Measurements from ENCODE around the gene TGIF2. TPM values are rescaled to one million over a fixed set of nuclear protein-coding genes. Genes with fewer than 3 reads are reported as not detected.

Gene TGIF2
- total and polyA plus RNA-seq, 9 of the 15 experiments (the other 6 are each of a cell fraction or from before 2014, with no cell fraction given), result 6.8 to 27.8 (median 15.7) TPM

DNA sequence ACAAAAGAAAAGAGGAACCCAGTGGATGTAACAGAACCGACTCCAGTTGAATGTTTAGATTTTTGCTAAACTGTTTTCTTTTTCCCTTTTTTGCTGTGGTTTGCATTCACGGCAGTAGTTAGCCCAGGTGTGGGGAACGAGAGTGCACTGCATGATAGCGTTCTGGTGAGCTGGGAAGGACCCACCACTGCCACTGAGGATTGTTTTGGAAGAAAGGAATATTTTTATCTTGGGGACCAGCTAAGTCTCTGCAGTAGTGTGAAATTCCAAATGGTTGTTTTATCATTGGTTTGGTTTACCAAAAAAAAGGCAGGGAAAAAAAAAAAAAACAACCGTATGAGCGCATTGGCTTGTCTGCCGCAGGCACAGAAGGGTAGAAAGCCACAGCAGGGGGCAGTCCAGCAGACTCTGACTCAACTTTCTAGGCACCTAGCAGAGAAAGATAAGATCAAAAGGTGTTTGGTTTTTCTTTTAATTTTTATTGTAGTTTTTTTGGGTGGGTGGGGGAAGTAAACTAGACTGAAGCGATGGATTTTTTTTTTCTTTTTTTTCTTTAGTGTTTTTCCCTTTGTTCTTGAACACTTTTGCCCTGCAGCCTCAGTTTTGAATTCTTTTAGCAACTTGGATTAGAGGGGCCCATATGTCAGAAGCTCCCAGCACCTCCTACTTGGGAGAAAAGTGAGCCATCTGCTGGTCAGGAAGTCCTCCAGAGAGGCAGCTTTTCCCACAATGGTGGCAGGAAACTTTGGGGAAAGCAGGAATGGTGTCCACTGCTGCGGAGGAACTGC, 18.7 kb downstream of the TGIF2 start (continued):
- TF ChIP-seq, protein P1, sequence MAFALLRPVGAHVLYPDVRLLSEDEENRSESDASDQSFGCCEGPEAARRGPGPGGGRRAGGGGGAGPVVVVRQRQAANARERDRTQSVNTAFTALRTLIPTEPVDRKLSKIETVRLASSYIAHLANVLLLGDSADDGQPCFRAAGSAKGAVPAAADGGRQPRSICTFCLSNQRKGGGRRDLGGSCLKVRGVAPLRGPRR (CRISPR knock-in tag; IDR thresholded peaks at IDR 0.05), result no peak
- no peak for TF ChIP-seq CEBPG (CRISPR knock-in tag; IDR thresholded peaks at IDR 0.05)
- TF ChIP-seq CEBPG (tag; conservative IDR thresholded peaks at IDR 0.05 in 1 of 2, IDR thresholded peaks at IDR 0.05 in 1 of 2), result no peak
- no peak for TF ChIP-seq FOXK2 (conservative IDR thresholded peaks at IDR 0.05 in 1 of 2, IDR thresholded peaks at IDR 0.05 in 1 of 2; ENCODE audit: low read depth in 2 of 2)
- TF ChIP-seq RBM39 (optimal IDR thresholded peaks at IDR 0.05; ENCODE audit: low read depth, low read length), result no peak
- TF ChIP-seq HDAC8 (tag; IDR thresholded peaks at IDR 0.05), result no peak
- TF ChIP-seq NFE2 (IDR thresholded peaks at IDR 0.05; ENCODE audit: low read depth), result no peak
- TF ChIP-seq ETV6 (IDR thresholded peaks at IDR 0.05; ENCODE audit: borderline replicate concordance in 1 of 2, low read depth in 2 of 2, low read length in 1 of 2), result no peak
- TF ChIP-seq ETV6 (CRISPR knock-in tag; IDR thresholded peaks at IDR 0.05; ENCODE audit: borderline replicate concordance), result no peak
- TF ChIP-seq POLR2H (tag; IDR thresholded peaks at IDR 0.05; ENCODE audit: low read depth), result no peak
- peak; percentile 54; the same call in 1 of the 2 replicates for TF ChIP-seq SPI1 (IDR thresholded peaks at IDR 0.05; ENCODE audit: borderline replicate concordance, low read depth, low read length)
- no peak for TF ChIP-seq ZNF431 (CRISPR knock-in tag; IDR thresholded peaks at IDR 0.05)
- TF ChIP-seq, protein P2, sequence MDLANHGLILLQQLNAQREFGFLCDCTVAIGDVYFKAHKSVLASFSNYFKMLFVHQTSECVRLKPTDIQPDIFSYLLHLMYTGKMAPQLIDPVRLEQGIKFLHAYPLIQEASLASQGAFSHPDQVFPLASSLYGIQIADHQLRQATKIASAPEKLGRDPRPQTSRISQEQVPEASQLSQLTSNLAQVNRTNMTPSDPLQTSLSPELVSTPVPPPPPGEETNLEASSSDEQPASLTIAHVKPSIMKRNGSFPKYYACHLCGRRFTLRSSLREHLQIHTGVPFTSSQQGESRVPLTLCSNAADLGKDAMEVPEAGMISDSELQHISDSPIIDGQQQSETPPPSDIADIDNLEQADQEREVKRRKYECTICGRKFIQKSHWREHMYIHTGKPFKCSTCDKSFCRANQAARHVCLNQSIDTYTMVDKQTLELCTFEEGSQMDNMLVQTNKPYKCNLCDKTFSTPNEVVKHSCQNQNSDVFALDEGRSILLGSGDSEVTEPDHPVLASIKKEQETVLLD (IDR thresholded peaks at IDR 0.05), result peak; percentile 33; the same call in 1 of the 2 replicates
- no peak for TF ChIP-seq CBX5 (IDR thresholded peaks at IDR 0.05; ENCODE audit: borderline replicate concordance, low read depth)
- TF ChIP-seq, protein P3, sequence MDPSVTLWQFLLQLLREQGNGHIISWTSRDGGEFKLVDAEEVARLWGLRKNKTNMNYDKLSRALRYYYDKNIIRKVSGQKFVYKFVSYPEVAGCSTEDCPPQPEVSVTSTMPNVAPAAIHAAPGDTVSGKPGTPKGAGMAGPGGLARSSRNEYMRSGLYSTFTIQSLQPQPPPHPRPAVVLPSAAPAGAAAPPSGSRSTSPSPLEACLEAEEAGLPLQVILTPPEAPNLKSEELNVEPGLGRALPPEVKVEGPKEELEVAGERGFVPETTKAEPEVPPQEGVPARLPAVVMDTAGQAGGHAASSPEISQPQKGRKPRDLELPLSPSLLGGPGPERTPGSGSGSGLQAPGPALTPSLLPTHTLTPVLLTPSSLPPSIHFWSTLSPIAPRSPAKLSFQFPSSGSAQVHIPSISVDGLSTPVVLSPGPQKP (CRISPR knock-in tag; IDR thresholded peaks at IDR 0.05), result no peak
- TF ChIP-seq SOX6 (IDR thresholded peaks at IDR 0.05), result 0 out of 2 replicates have a peak, but pooled peaks have one; percentile 27
- TF ChIP-seq TOE1 (IDR thresholded peaks at IDR 0.05; ENCODE audit: borderline replicate concordance), result 0 out of 2 replicates have a peak, but pooled peaks have one; percentile 35
- TF ChIP-seq TOE1 (CRISPR knock-in tag; IDR thresholded peaks at IDR 0.05; ENCODE audit: borderline replicate concordance, low read depth), result no peak
- TF ChIP-seq, protein P4, sequence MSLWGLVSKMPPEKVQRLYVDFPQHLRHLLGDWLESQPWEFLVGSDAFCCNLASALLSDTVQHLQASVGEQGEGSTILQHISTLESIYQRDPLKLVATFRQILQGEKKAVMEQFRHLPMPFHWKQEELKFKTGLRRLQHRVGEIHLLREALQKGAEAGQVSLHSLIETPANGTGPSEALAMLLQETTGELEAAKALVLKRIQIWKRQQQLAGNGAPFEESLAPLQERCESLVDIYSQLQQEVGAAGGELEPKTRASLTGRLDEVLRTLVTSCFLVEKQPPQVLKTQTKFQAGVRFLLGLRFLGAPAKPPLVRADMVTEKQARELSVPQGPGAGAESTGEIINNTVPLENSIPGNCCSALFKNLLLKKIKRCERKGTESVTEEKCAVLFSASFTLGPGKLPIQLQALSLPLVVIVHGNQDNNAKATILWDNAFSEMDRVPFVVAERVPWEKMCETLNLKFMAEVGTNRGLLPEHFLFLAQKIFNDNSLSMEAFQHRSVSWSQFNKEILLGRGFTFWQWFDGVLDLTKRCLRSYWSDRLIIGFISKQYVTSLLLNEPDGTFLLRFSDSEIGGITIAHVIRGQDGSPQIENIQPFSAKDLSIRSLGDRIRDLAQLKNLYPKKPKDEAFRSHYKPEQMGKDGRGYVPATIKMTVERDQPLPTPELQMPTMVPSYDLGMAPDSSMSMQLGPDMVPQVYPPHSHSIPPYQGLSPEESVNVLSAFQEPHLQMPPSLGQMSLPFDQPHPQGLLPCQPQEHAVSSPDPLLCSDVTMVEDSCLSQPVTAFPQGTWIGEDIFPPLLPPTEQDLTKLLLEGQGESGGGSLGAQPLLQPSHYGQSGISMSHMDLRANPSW (CRISPR knock-in tag; IDR thresholded peaks at IDR 0.05), result no peak
- TF ChIP-seq ZNF75A (CRISPR knock-in tag; IDR thresholded peaks at IDR 0.05), result peak; percentile 99
- TF ChIP-seq ZNF384 (IDR thresholded peaks at IDR 0.05; ENCODE audit: low read depth, low read length), result peak; percentile 73

Measured in K562 (cell line).